ENCODE results near the gene GLP1R.

DNA sequence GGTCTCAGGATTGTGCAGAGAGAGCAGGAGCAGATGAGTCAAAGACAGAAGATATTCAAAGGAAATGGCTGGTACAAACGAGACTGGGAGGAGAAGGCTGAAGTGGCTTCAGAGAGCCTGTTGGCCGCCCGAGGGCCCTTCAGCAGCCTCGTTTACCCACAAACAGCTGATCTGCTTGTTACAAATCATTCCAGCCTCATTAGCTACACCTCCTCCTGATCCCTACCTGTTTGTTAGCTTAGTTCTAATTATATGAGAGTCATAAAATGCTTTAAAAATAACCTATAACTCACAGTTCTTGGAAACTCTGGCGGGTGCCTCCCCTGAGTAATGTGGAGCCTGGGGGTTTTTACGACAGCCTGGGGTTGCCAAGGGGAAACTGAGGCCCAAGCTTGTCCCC, 12.6 kb downstream of the GLP1R start:
- TF ChIP-seq, protein P1, sequence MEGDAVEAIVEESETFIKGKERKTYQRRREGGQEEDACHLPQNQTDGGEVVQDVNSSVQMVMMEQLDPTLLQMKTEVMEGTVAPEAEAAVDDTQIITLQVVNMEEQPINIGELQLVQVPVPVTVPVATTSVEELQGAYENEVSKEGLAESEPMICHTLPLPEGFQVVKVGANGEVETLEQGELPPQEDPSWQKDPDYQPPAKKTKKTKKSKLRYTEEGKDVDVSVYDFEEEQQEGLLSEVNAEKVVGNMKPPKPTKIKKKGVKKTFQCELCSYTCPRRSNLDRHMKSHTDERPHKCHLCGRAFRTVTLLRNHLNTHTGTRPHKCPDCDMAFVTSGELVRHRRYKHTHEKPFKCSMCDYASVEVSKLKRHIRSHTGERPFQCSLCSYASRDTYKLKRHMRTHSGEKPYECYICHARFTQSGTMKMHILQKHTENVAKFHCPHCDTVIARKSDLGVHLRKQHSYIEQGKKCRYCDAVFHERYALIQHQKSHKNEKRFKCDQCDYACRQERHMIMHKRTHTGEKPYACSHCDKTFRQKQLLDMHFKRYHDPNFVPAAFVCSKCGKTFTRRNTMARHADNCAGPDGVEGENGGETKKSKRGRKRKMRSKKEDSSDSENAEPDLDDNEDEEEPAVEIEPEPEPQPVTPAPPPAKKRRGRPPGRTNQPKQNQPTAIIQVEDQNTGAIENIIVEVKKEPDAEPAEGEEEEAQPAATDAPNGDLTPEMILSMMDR (conservative IDR thresholded peaks at IDR 0.05 in 1 of 2, IDR thresholded peaks at IDR 0.05 in 1 of 2; ENCODE audit: extremely low read depth in 1 of 2, insufficient read depth in 1 of 2, low read depth in 1 of 2, low read length in 2 of 2), result no peak
- no peak for TF ChIP-seq EZH2 (IDR thresholded peaks at IDR 0.05; ENCODE audit: borderline replicate concordance, low read length)
